K562 (cell line): ENCODE results near the gene MAP3K20. TPM values are rescaled to one million over a fixed set of nuclear protein-coding genes. Genes with fewer than 3 reads are reported as not detected.

ENCODE experiments used
- ARHGAP35 ChIP-seq: fragments of 450-650 bp; IDR thresholded peaks from 2 replicates; pipeline ENCODE4 v1.6.1; 2018; ENCODE audit not compliant: partially characterized antibody
- ASH1L ChIP-seq: fragments of 450-650 bp; IDR thresholded peaks from 2 replicates; pipeline ENCODE4 v1.6.1; 2018; ENCODE audit warnings: borderline replicate concordance, mild to moderate bottlenecking, low read depth; ENCODE audit not compliant: partially characterized antibody
- ELK1 ChIP-seq: sonication (generic); formaldehyde crosslinking; IDR thresholded peaks from 2 replicates; pipeline ENCODE4 v1.8.1; 2022; ENCODE audit warnings: missing genetic modification reagents
- EP400 ChIP-seq: fragments of 450-650 bp; IDR thresholded peaks from 2 replicates; pipeline ENCODE4 v1.6.1; 2017; ENCODE audit warnings: antibody characterized with exemption, mild to moderate bottlenecking, moderate library complexity
- ERF ChIP-seq: fragments of 450-650 bp; formaldehyde crosslinking; IDR thresholded peaks from 2 replicates; pipeline ENCODE4 v1.4.0; 2020; ENCODE audit warnings: mild to moderate bottlenecking, mixed read lengths
- HDAC3 ChIP-seq: fragments of 450-650 bp; IDR thresholded peaks from 2 replicates; pipeline ENCODE4 v1.6.1; 2018; ENCODE audit warnings: borderline replicate concordance, mild to moderate bottlenecking, moderate library complexity; ENCODE audit not compliant: partially characterized antibody
- ILF3 ChIP-seq: fragments of 450-650 bp; IDR thresholded peaks from 2 replicates; pipeline ENCODE4 v1.6.1; 2018; ENCODE audit warnings: antibody characterized with exemption, mild to moderate bottlenecking, moderate library complexity, borderline replicate concordance
- MLLT1 ChIP-seq, 2 experiments: fragments of 450-650 bp; IDR thresholded peaks; 2 replicates each; pipeline ENCODE4 v1.6.1; 2016
- MLX ChIP-seq, 2 experiments: fragments of 450-650 bp in 1 of 2; sonication (generic) in 1 of 2; formaldehyde crosslinking; conservative IDR thresholded peaks; 2 replicates each; pipeline versions ENCODE4 v1.4.0 to v1.8.1; 2020 to 2022; ENCODE audit warnings: mild to moderate bottlenecking in 1 of 2, missing genetic modification reagents in 1 of 2
- NR2C1 ChIP-seq, 2 experiments: fragments of 450-650 bp; IDR thresholded peaks; 2 replicates each; pipeline ENCODE4 v1.6.1; 2017; ENCODE audit warnings: mild to moderate bottlenecking in 2 of 2, antibody characterized with exemption in 1 of 2, inconsistent platforms in 1 of 2, missing compliant biosample characterization in 1 of 2, missing genetic modification characterization in 1 of 2
- PHF8 ChIP-seq: fragments of 200-600 bp; sonication (generic); IDR thresholded peaks from 2 replicates; pipeline ENCODE4 v1.6.1; 2012; ENCODE audit warnings: mixed run types, mild to moderate bottlenecking, inconsistent platforms, low read length, moderate library complexity, borderline replicate concordance
- POLR3G ChIP-seq: IDR thresholded peaks from 2 replicates; pipeline ENCODE4 v1.6.1; 2011; ENCODE audit not compliant: insufficient read length, insufficient replicate concordance; ENCODE audit errors: extremely low read depth
- UBTF ChIP-seq, 2 experiments: IDR thresholded peaks; 2 replicates each; pipeline ENCODE4 v1.6.1; 2012; ENCODE audit warnings: improper control_type of control experiment in 2 of 2, low read depth in 2 of 2, low read length in 2 of 2, borderline replicate concordance in 1 of 2
- polyA plus RNA-seq, 8 experiments: library from polyadenylated mRNA; depleted of rRNA in 4 of 8; stranded (reverse) in 5 of 8; unstranded in 3 of 8; fragments of >200 nt; fragmentation: Nextera tagmentation in 2 of 8; fragmentation: Illumina TruSeq in 1 of 8; extraction: Ambion mirVana in 2 of 8; extraction: Trizol in 1 of 8; gene quantifications; 2 replicates each; pipeline versions ENCODE4 v1.2.1 to v1.2.3, GENCODE V29; 2011 to 2014; ENCODE audit warnings: inconsistent platforms in 1 of 8, missing spikeins in 1 of 8
- total RNA-seq, 7 experiments: library from RNA; depleted of rRNA in 6 of 7; stranded (reverse); fragments of >200 nt in 6 of 7; fragmentation: Illumina TruSeq in 2 of 7; extraction: Trizol in 2 of 7; gene quantifications; 2 replicates each; pipeline versions ENCODE4 v1.2.1 to v1.2.3, GENCODE V29; 2011 to 2021; ENCODE audit warnings: low replicate concordance in 1 of 7
- TF ChIP-seq, protein P1 (sequence below), 2 experiments: fragments of 150-350 bp in 1 of 2; IDR thresholded peaks; 2 replicates each; pipeline ENCODE4 v1.6.1; 2012 to 2016; ENCODE audit warnings: low read depth in 2 of 2, low read length in 2 of 2, mild to moderate bottlenecking in 1 of 2, moderate library complexity in 1 of 2

Gene MAP3K20
- total and polyA plus RNA-seq, 9 of the 15 experiments (the other 6 are each of a cell fraction or from before 2014, with no cell fraction given), result 9.8 to 34.2 (median 27.3) TPM

- TF ChIP-seq UBTF (IDR thresholded peaks at IDR 0.05; ENCODE audit: borderline replicate concordance in 1 of 2, low read depth in 2 of 2, low read length in 2 of 2) (no peak), MLX (CRISPR knock-in tag; conservative IDR thresholded peaks at IDR 0.05) (no peak), PHF8 (no peak), POLR3G (no peak), HDAC3 (no peak), ERF (CRISPR knock-in tag) (no peak), ASH1L (no peak), MLLT1 (IDR thresholded peaks at IDR 0.05) (no peak), ARHGAP35 (no peak), ELK1 (CRISPR knock-in tag) (no peak), NR2C1 (IDR thresholded peaks at IDR 0.05) (0 out of 2 replicates have a peak, but pooled peaks have one; percentile 32), NR2C1 (tag; IDR thresholded peaks at IDR 0.05) (no peak), EP400 (peak; percentile 52), ILF3 (no peak)
- TF ChIP-seq, protein P1, sequence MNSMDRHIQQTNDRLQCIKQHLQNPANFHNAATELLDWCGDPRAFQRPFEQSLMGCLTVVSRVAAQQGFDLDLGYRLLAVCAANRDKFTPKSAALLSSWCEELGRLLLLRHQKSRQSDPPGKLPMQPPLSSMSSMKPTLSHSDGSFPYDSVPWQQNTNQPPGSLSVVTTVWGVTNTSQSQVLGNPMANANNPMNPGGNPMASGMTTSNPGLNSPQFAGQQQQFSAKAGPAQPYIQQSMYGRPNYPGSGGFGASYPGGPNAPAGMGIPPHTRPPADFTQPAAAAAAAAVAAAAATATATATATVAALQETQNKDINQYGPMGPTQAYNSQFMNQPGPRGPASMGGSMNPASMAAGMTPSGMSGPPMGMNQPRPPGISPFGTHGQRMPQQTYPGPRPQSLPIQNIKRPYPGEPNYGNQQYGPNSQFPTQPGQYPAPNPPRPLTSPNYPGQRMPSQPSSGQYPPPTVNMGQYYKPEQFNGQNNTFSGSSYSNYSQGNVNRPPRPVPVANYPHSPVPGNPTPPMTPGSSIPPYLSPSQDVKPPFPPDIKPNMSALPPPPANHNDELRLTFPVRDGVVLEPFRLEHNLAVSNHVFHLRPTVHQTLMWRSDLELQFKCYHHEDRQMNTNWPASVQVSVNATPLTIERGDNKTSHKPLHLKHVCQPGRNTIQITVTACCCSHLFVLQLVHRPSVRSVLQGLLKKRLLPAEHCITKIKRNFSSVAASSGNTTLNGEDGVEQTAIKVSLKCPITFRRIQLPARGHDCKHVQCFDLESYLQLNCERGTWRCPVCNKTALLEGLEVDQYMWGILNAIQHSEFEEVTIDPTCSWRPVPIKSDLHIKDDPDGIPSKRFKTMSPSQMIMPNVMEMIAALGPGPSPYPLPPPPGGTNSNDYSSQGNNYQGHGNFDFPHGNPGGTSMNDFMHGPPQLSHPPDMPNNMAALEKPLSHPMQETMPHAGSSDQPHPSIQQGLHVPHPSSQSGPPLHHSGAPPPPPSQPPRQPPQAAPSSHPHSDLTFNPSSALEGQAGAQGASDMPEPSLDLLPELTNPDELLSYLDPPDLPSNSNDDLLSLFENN (IDR thresholded peaks at IDR 0.05; ENCODE audit: low read depth in 2 of 2, low read length in 2 of 2), result no peak
These were observed 134.9 kb downstream of the MAP3K20 start (continued) for GRCh38 chr2:173210270-173211196.
